Keratinocyte (primary cell): ENCODE results near the gene ADCY7. TPM values are rescaled to one million over a fixed set of nuclear protein-coding genes. Genes with fewer than 3 reads are reported as not detected.

ENCODE experiments used
- DNase-seq: peaks from one replicate; pipeline ENCODE4 v3.0.0-alpha.2; 2011; ENCODE audit warnings: low read depth, missing footprints, low spot score
- FAIRE-seq: peaks from 2 replicates; lab custom pipeline; 2011; peaks lifted over from hg19 to GRCh38; lab: Jason Lieb, UNC
- H2AFZ ChIP-seq: 2 replicates; pipeline ENCODE4 v1.6.0; 2012; ENCODE audit warnings: low read length, control low read depth, inconsistent platforms; ENCODE audit not compliant: control insufficient read depth
- H3K27ac ChIP-seq: 2 replicates; pipeline ENCODE4 v1.5.1; 2011; ENCODE audit warnings: low read length; ENCODE audit not compliant: control insufficient read depth, insufficient read depth
- H3K27me3 ChIP-seq: 3 replicates; pipeline ENCODE4 v1.6.0; 2011; ENCODE audit warnings: low read length; ENCODE audit not compliant: control insufficient read depth, insufficient read depth; ENCODE audit errors: extremely low read depth
- H3K36me3 ChIP-seq, 2 experiments: 2 replicates in 1 of 2; 3 replicates in 1 of 2; pipeline ENCODE4 v1.5.1; 2011; ENCODE audit warnings: low read length in 2 of 2, mild to moderate bottlenecking in 1 of 2; ENCODE audit not compliant: control insufficient read depth in 2 of 2, insufficient read depth in 2 of 2; ENCODE audit errors: extremely low read depth in 1 of 2
- H3K4me1 ChIP-seq: 3 replicates; pipeline ENCODE4 v1.5.1; 2011; ENCODE audit warnings: low read length; ENCODE audit not compliant: control insufficient read depth, insufficient read depth; ENCODE audit errors: extremely low read depth
- H3K4me2 ChIP-seq: 3 replicates; pipeline ENCODE4 v1.6.0; 2011; ENCODE audit warnings: low read depth, low read length; ENCODE audit not compliant: control insufficient read depth, insufficient read depth; ENCODE audit errors: extremely low read depth
- H3K4me3 ChIP-seq, 3 experiments: fragments of 200-600 bp in 1 of 3; sonication (generic) in 1 of 3; 2 replicates in 2 of 3; 3 replicates in 1 of 3; pipeline ENCODE4 v1.5.1; 2011 to 2016; ENCODE audit warnings: low read length in 3 of 3, mild to moderate bottlenecking in 3 of 3, control low read depth in 2 of 3, inconsistent platforms in 1 of 3, low read depth in 1 of 3, mixed read lengths in 1 of 3, mixed run types in 1 of 3, moderate library complexity in 1 of 3; ENCODE audit not compliant: control insufficient read depth in 2 of 3, insufficient read depth in 2 of 3; ENCODE audit errors: extremely low read depth in 1 of 3
- H3K79me2 ChIP-seq: 2 replicates; pipeline ENCODE4 v1.6.0; 2012; ENCODE audit warnings: low read length; ENCODE audit not compliant: control insufficient read depth, insufficient read depth
- H3K9ac ChIP-seq: 3 replicates; pipeline ENCODE4 v1.6.0; 2011; ENCODE audit warnings: low read length; ENCODE audit not compliant: control insufficient read depth, insufficient read depth; ENCODE audit errors: extremely low read depth
- H3K9me1 ChIP-seq: 3 replicates; pipeline ENCODE4 v1.6.0; 2011; ENCODE audit warnings: low read length; ENCODE audit not compliant: control insufficient read depth, insufficient read depth; ENCODE audit errors: extremely low read depth
- H3K9me3 ChIP-seq: 2 replicates; pipeline ENCODE4 v1.5.1; 2012; ENCODE audit warnings: low read depth, low read length; ENCODE audit not compliant: control insufficient read depth
- H4K20me1 ChIP-seq: 3 replicates; pipeline ENCODE4 v1.6.0; 2011; ENCODE audit warnings: low read length; ENCODE audit not compliant: control insufficient read depth, insufficient read depth; ENCODE audit errors: extremely low read depth
- EZH2 ChIP-seq: IDR thresholded peaks from one replicate; pipeline ENCODE4 v1.6.1; 2012; ENCODE audit warnings: inconsistent platforms, mild to moderate bottlenecking, low read length, moderate library complexity
- dilution Hi-C: fragments of 300-500 bp; cut with MboI; formaldehyde crosslinking; loops from one replicate; pipeline ENCODE4 v1.7.0; 2020; ENCODE audit warnings: low sequenced_read_pairs; ENCODE audit not compliant: extremely low pct_ligation_motif_present
- polyA plus RNA-seq, 5 experiments: library from polyadenylated mRNA; depleted of rRNA in 3 of 5; stranded (reverse) in 3 of 5; stranded (forward) in 1 of 5; unstranded in 1 of 5; fragments of >200 nt; gene quantifications; 1 replicate in 1 of 5; 2 replicates in 3 of 5; 3 replicates in 1 of 5; pipeline versions ENCODE4 v1.2.1 to v1.2.3, GENCODE V29; 2011 to 2012; ENCODE audit warnings: missing spikeins in 2 of 5, low read depth in 1 of 5, low replicate concordance in 1 of 5
- TF ChIP-seq, protein P1 (sequence below), 3 experiments: IDR thresholded peaks in 1 of 3; conservative IDR thresholded peaks in 1 of 3; optimal IDR thresholded peaks in 1 of 3; 2 replicates in 2 of 3; 3 replicates in 1 of 3; pipeline versions ENCODE3 to v1.5.1; 2011; ENCODE audit warnings: low read length in 3 of 3, mild to moderate bottlenecking in 3 of 3, moderate library complexity in 2 of 3, control low read depth in 1 of 3, inconsistent platforms in 1 of 3; ENCODE audit not compliant: insufficient read depth in 2 of 3; ENCODE audit errors: extremely low read depth in 1 of 3

The ADCY7 gene
- polyA plus RNA-seq, 1 donor (not counting 4 experiments of a cell fraction or from before 2014, with no cell fraction given) = 5.1 TPM

GRCh38 chr16:50252874-50253513 lies 13.4 kb upstream of the ADCY7 start:
- no peaks in the 10 kb centered on the region for H3K4me1 ChIP-seq
- TF ChIP-seq EZH2 = no peak
- TF ChIP-seq, protein P1, sequence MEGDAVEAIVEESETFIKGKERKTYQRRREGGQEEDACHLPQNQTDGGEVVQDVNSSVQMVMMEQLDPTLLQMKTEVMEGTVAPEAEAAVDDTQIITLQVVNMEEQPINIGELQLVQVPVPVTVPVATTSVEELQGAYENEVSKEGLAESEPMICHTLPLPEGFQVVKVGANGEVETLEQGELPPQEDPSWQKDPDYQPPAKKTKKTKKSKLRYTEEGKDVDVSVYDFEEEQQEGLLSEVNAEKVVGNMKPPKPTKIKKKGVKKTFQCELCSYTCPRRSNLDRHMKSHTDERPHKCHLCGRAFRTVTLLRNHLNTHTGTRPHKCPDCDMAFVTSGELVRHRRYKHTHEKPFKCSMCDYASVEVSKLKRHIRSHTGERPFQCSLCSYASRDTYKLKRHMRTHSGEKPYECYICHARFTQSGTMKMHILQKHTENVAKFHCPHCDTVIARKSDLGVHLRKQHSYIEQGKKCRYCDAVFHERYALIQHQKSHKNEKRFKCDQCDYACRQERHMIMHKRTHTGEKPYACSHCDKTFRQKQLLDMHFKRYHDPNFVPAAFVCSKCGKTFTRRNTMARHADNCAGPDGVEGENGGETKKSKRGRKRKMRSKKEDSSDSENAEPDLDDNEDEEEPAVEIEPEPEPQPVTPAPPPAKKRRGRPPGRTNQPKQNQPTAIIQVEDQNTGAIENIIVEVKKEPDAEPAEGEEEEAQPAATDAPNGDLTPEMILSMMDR (optimal IDR thresholded peaks at IDR 0.05 in 1 of 3, IDR thresholded peaks at IDR 0.05 in 1 of 3, conservative IDR thresholded peaks at IDR 0.05 in 1 of 3; ENCODE audit: extremely low read depth in 1 of 3, insufficient read depth in 2 of 3, low read length in 3 of 3) = no peak
- dilution Hi-C loops = no loop called here
- no peaks in the 10 kb centered on the region for H3K9me3 ChIP-seq
- FAIRE-seq (no peak), DNase-seq (no peak)
- H2AFZ ChIP-seq = no peak overlapping the region
- H3K4me2 ChIP-seq = no peak overlapping the region
- H3K9me1 ChIP-seq = peaks cover 3% of the 10 kb centered on the region
- H3K9ac ChIP-seq = no peak overlapping the region
- no peak overlapping the region for H3K27ac ChIP-seq
- no peaks in the 10 kb centered on the region for H4K20me1 ChIP-seq
- no peaks in the 10 kb centered on the region for H3K36me3 ChIP-seq
- H3K79me2 ChIP-seq = no peaks in the 10 kb centered on the region
- no peaks in the 10 kb centered on the region for H3K27me3 ChIP-seq
- no peak overlapping the region for H3K4me3 ChIP-seq

DNA sequence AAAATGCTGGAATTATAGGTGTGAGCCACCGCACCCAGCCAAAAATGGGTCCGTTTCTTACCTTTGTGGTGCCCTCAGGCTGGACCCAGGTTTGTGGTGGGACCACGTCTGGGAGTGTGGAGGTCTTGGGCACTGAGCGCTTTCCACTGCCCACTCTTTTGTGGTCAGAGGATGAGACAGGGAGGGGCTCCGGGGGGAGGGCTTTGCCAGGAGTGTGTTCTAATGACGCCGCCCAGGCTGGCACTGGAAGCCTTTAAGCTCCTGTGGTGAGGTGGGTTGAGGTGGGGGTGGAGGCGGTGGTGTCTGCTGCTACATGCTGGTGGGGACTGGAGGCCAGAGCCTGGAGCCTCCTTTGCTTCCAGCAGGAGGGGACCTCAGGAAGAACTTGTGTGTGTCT lies 12.8 kb upstream of the ADCY7 start:
- no peak overlapping the region for H2AFZ ChIP-seq
- H4K20me1 ChIP-seq = no peaks in the 10 kb centered on the region
- H3K36me3 ChIP-seq = no peaks in the 10 kb centered on the region
- H3K4me2 ChIP-seq = no peak overlapping the region
- peaks cover 3% of the 10 kb centered on the region for H3K9me1 ChIP-seq
- no peak for TF ChIP-seq EZH2
- TF ChIP-seq, protein P1 (optimal IDR thresholded peaks at IDR 0.05 in 1 of 3, IDR thresholded peaks at IDR 0.05 in 1 of 3, conservative IDR thresholded peaks at IDR 0.05 in 1 of 3; ENCODE audit: extremely low read depth in 1 of 3, insufficient read depth in 2 of 3, low read length in 3 of 3) = no peak
- FAIRE-seq (no peak), DNase-seq (no peak)
- H3K9ac ChIP-seq = no peak overlapping the region
- H3K4me3 ChIP-seq = no peak overlapping the region
- no peaks in the 10 kb centered on the region for H3K9me3 ChIP-seq
- no peaks in the 10 kb centered on the region for H3K79me2 ChIP-seq
- no peaks in the 10 kb centered on the region for H3K27me3 ChIP-seq
- H3K27ac ChIP-seq = no peak overlapping the region
- H3K4me1 ChIP-seq = no peaks in the 10 kb centered on the region
- dilution Hi-C loops = no loop called here
